ELR (cell line): ENCODE data around the gene BPIFA2.
A peak's percentile ranks its signal among the peaks of the same experiment; 100 is the strongest.
"Not testable (repeated sequence)": the region's sequence is repeated elsewhere in the genome, so short reads cannot be mapped to it uniquely, and the experiment has no call there.

Source experiments
- DNase-seq: peaks from one replicate; pipeline ENCODE4 v3.0.0-alpha.2; 2015; ENCODE audit warnings: low read depth

The BPIFA2 gene

DNA sequence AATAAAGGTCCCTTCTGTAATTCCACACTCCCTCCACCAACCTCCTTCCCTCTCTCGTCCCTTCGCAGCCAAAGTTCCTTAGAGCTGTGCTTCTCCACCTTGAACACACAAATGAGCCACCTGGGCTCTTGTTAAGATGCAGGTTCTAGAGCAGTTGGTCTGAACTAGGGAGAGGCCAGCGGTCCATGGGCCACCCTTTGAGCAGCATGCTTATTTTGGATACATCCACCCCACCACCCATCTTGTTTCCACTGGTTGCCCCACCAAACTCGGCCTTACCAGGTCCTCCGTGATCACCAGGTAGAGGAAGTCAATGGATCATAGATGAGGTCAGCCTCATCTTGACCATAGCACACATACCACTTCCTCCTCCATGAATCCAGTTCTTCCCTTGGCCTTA lies 7.3 kb upstream of the BPIFA2 start:
- no peak for DNase-seq

DNA sequence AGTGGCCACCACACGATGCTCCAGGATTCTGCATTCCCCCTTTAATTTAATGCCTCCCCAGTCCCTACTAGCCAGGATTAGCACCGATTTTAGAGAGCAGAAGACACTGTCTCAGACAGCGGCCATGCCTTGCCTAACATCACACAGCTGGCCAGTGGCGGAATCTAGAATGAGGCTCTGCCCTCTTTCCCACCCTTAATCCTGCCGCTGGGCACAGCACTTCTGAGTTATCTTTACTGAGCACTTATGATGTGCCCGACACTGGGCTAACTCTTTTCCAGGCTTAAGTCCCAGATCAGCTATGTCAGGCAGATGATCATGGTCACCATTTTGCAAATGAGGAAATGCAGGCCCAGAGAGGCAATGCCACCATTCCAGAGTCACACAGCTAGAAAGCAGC lies 5.6 kb upstream of the BPIFA2 start:
- DNase-seq, result no peak

DNA sequence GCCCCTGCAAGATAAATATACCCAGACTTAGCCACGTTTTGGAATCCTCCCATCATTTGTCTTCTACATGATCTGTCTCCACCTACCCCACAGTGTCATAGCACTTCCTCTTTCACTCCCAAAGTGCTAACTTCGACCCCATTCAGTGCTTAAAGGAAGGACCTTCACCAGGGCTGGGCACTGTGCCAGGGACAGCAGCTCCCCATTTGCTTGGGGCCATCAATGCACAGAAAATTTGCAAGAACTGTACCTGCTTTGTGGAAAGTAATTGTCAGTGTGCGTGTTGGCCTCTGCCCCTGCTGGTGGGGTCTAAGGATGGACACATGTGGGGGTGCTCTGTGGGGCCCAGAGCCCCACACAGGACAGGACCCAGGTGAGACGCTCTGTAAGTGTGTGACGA lies 5.2 kb upstream of the BPIFA2 start:
- no peak for DNase-seq

DNA sequence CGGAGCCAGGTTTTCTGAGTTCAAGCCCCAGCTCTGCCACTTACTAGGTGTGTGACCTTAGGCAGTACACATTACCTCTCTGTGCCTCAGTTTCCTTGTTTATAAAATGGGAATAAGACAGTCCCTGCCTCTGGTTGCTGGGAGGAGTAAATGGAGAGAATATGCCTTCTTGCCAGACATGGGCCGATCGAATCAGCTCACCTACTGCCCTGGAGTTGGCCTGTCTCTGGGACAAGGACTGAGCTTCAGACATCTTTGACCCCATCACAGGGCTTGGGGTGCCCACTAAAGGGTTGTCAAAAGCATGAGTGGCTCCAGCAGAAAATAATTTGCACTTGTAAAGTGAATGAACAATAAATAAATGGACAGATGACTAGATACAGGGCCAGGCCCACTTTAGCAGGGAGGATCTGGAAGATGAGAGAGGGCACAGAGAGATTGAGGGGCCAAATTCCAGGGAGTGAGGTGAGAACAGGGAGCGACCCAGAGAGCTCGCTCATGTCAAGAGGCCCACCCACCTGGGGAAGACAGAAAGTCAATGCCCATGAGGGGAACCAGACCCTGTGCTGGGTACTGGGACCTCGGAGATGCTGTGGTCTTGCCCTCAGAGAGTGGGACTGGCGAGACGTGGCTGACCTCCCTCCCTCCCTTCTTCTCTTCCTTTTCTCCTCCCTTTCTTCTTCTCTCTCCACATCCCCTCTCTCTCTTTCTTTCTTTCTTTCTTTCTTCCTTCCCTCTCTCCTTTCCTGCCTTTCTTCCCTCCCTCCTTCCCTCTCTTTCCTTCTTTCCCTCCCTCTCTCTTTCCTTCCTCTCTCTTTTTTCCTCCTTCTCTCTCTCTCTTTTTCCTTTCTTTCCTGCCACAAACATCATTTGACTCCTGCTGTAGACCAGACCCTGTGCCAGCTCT lies 3.9 kb upstream of the BPIFA2 start:
- no peak for DNase-seq

DNA sequence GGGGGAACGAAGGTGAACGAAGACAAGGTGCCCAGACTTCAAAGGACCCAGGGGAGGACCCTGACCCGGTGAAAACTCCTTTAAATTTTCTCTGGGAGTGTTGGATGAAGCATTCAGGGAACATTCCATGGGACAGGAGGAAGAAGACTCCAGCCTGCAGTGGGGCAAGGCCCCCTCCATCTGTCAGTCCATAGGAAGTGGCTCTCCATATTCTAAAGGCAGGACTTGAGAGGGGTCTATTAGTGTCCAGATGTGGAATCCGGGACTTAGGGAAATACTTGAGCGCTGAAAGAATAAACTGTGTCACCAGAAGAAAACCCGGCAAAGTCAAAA lies 3.2 kb upstream of the BPIFA2 start:
- DNase-seq, result no peak

DNA sequence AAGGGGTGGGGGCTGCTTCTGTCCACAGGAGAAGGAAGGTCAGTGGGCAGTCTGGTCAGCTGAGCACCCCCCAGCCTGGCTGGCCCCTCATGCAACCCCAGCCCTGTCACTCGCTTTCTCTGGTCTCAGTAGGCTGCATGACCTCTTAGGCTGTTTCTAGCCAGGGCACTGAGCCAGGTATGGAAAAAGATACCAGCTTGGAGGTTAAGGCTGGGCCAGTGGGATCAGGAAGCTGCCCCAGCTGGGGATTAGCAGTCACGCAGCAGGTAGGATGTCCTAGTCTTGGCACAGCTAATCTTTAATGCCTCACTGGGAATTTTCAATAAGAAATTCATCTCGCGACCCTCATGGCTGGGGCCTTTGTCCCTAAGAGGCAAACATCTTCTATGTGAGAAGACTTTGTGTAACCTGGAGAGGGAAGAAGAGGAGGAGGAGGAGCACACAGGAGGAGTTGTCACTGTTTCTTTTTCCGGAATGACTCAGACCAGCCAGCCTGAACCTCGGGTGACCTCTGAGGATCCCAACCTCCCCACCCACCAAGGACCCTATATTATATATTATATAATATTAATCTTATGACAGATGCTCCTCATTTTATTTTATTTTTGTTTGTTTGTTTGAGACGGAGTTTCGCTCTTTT lies 2.4 kb upstream of the BPIFA2 start:
- DNase-seq, result no peak

DNA sequence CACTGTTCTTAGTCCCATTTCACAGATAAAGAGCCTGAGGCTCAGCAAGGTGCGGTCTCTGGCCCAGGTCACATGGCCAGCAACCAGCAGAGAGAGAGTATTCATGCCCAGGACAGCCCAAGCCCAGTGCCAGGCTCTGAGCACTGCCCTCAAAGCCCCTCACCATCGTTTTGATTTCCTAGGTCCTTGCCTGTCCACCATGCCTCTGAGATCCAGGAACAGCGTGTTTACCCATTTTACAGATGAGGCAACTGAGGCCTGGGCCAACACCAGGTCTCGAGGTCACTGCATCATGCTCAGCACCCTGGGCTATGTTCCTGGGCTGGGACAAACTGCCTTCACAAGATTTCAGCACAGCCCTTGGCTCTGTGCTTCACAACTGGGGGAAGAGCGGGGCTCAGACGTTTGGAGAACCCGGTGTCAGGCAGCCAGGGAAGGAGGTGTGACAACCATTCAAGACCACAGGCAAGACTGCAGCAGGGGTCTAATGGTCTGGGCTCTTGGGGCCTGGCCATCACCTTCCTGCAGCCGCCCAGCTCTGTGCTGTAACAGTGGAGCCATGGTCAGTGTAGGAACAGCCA lies 1.3 kb upstream of the BPIFA2 start:
- no peak for DNase-seq

DNA sequence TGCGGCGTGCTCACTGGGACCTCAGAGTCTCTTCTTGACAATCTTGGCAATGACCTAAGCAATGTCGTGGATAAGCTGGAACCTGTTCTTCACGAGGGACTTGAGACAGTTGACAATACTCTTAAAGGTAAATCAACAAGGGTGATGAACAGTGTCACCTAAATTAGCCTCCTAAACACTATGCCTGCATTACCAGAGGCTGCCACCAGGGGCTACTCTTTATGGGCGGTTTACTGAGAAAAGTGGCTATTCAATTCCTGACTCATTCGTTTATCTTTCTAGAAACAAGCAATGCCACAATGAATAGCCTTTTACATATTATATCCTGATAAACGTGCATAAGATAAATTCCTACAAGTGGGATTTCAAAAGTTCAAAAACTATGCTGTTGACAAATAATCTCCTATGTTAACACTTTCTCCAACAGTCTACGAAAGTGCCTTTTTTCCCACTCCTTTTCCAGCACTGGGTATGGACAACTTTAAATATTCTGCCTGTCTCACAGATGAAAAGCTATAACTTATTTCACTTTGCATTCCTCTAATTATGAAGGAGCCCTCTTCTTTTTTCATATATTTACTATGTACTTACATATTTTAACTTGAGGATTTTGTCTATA lies 1.3 kb downstream of the BPIFA2 start:
- peak; percentile 37 for DNase-seq

DNA sequence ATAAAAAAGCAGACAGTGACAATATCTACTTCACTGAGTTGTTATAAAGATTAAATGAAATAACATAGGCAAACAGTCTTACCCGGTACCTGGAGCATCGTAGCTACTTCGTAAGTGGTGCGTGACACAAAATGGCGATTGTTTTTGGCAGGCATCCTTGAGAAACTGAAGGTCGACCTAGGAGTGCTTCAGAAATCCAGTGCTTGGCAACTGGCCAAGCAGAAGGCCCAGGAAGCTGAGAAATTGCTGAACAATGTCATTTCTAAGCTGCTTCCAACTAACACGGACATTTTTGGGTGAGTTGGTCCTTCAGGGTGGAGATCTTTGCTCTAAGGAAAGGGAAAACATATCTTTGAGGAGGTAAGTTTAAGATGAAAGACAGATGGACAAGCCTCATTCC lies 4.8 kb downstream of the BPIFA2 start:
- DNase-seq, result no peak

DNA sequence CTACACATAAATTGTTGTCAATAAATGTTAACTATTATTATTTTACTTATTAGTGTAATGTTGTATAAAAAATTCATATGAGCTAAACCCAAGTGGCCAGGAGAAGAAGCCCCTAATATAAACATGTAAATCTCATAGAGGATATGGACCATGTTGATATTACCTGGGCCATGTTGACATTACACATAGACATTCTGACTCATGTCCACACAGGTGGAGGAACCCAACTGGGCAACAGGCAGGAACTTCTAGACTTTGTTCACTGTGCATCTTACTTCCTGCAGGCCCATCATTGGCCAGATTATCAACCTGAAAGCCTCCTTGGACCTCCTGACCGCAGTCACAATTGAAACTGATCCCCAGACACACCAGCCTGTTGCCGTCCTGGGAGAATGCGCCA lies 7.2 kb downstream of the BPIFA2 start:
- DNase-seq, result no peak

DNA sequence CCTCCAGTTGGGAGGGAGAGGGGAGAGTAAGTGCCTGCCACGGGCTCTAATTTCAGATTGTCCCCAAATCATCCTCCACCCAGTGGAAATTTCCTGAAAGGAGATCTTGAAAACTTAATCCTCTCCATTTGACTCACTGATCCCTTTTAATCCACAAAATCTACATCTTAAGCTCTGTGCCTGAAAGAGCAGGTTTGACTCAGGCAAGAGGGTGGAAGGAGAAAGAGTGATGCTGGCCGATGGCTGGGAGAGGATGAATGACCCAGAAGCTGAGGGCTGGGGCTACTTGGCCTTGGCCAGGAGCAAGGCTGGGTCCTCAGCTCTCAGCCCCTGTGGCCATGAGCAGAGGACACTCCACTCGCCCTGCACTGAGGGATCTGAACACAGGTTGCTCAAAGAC lies 8.1 kb downstream of the BPIFA2 start:
- DNase-seq, result no peak

DNA sequence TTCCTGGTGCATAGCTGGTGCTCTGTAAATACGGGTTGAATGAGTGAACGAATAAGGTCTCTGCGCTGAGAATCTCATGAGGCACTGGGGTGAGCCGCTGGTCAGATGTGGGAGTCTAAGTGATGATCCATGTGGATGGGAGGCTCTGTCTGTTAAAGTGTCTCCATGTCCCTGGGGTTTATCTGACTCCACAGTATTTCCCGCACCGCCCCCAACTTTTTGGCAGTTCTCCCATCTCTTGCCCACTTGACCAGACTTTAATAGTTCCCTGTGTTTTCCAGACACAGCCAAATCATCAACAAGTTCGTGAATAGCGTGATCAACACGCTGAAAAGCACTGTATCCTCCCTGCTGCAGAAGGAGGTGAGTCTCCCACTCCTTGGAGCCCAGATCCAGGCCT lies 9.9 kb downstream of the BPIFA2 start:
- DNase-seq, result no peak

DNA sequence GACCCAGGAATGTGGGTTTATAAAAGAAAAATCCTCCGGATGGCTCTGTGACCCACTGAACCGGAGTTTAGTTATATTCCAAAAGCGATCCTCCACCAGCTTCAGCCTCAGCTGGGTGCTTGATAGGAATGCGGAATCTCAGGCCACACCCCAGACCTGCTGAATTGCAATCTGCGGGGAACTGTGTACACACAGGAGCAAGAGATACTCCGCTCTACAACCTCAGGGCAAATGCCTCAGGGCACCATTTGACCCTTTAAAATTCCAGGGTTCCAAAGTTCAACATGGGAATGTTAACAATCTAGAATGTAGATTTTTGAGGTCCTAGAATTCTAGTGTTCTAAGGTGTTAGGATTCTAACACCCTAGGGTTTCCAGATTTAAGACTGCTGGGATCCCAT lies 10.8 kb downstream of the BPIFA2 start:
- no peak for DNase-seq

DNA sequence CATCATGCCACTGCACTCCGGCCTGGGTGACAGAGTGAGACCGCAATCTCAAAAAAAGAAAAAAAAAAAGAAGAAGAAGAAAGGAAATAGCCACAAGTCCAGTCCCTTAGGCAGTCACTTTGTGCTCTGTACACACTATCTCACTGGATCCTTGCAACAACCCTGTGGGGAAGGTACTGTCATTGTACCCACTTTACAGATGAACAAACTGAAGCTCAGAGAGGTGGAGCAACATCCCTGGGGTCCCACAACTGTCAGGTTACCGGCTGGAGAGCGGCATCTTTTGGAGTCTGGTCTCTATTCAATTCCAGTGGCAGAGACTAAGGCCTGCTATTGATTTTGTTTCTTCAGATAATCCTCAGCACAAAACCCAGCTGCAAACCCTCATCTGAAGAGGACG lies 12.2 kb downstream of the BPIFA2 start:
- DNase-seq, result no peak

DNA sequence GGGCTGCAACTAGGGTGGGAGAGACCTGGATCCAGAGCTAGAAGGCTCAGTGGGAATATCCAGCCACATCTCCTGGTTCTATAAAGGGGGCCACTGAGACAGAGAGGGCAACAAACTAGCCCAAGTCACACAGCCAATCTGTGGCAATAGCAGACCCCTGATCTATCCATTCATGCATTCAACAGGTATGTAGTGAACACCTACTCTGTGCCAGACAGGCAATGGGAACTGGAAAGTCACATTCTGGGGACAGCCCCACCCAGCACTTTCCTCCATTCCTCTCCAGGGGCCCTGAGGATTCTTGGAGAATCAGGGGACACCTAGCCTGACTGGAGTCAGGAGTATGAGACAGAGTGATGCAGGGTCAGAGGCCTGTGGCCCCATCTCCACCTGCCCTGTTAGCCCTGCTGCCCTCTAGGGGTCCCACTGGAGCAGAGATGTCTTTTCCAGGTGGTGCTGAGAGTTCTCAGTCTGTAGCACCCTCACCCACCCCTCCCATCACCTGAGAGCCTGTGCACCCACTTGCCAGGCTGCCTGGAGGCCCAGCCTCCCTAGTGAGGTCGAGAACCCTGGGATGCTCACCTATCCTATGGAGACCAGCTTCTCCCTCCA lies 13.6 kb downstream of the BPIFA2 start:
- DNase-seq, result no peak

DNA sequence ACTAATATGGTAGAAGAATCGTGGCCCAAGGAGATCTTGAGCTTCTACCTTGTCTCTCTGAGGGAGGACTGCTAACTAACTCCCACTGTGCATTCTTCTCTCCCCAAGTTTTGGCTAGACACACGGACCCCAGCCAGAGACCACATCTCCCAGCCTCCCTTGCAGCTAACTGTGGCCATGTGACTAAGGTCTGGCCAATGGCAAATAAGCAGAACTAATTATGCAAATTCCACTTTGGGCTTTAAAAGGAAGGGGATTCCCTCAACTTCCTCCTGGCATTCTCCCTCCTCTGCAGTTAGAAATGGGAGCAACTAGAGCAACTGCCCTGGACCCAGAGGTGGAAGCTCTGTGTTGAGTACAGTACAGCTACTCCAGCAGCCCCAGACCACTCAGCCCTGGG lies 15.4 kb downstream of the BPIFA2 start:
- DNase-seq, result no peak

DNA sequence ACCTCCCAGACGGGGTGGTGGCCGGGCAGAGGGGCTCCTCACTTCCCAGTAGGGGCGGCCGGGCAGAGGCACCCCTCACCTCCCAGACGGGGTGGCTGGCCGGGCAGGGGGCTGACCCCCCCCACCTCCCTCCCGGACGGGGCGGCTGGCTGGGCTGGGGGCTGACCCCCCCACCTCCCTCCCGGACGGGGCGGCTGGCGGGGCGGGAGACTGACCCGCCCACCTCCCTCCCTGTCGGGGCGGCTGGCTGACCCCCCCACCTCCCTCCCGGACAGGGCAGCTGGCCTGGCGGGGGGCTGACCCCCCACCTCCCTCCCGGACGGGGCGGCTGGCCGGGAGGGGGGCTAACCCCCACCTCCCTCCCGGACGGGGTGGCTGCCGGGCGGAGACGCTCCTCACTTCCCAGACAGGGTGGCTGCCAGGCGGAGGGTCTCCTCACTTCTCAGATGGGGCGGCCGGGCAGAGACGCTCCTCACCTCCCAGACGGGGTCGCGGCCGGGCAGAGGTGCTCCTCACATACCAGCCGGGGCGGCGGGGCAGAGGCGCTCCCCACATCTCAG lies 17.2 kb downstream of the BPIFA2 start:
- DNase-seq, result not testable (repeated sequence)

DNA sequence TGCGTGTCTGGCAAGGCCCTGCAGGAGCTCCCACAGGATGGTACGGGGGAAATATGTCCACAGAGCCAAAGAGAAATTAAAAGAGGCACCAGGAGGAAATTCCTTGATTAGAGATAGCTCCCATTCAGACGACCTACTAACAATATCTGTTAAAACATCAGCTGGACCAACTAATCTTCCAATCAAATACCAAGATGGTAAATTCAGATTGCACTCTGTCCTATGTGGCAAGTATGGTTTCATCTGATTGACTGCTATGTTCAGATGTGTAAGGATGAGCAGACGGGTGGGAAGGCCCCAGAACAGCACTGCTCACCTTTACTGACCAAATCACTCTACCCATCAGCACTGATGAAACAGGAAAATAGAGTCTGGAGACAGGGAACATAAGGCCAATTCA lies 19.5 kb downstream of the BPIFA2 start:
- DNase-seq, result no peak

DNA sequence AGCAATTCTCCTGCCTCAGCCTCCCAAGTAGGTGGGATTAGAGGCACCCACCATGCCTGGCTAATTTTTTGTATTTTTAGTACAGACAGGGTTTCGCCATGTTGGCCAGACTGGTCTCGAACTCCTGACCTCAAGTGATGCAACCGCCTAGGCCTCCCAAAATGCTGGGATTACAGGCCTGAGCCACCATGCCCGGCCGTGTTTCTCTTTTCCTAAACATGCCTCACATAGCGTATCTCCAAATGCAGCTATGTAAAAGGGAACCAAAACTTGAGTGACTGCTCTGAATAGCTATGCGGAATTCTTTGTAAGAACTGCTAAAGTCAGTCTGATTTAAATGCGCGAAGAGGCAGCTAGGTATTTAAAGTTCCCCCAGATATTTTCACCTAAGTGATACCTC lies 20.5 kb downstream of the BPIFA2 start:
- no peak for DNase-seq

DNA sequence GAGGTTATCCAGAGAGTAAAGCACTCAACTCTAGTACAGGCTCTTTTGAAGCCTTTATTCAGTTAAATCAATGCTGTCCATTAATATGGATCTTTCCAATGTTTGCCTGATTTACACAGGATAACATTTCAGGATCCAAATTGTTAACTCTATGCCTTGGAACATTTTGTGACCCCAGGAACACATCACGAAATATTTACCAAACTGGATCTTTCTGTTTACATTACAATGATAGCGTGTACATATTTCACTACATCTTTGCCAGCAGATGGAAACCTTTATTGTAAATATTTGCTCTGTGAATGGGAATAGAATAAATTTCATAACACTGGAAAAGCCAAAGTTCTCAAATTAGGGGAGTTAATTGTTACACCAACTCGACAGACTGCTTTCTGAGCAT lies 23.5 kb downstream of the BPIFA2 start:
- DNase-seq, result no peak

DNA sequence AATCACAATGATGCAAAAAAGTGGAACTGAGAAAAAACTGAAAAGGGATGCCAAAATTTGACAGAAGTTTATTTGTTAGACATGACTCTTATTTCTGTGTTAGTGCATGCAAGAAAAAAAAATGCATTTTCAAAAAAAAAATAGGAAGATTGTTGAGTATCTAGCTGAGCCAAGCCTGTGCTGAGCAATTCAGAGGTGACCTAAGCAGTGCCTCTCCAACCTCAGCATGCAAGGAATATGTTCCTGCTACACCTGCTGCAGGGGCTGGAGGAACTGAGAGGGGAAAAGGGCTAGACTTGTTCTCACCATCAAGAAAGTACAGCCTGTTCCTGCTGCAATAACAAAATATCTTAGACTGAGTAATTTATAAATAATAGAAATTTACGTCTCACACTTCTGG lies 24.0 kb downstream of the BPIFA2 start:
- DNase-seq, result no peak

DNA sequence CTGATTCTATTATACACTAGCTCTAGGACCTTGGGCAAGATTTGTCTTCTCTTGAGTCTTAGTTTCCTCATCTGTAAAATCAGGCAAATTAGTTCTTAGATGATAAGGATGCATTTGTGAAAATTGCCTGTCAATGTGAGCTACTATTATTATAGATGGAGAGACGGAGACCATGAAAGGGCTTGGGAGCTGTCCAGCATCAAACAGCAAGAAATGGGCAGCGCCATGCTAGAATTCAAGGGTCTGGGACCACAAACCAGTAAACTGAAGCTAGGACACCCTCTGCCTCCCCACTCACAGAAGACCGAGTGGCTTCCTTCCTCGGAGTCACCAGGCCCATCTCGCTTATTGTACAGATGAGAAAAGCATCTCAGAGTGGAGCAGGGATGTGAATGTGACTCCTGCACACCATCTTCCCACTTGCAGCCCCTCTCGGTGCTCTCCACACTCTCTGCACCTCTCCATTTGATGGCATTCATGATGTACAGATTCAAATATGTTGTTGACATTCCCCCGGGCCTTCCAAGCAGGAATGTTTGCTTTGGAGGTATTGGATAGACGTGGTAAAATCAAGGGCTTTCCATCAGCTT lies 25.0 kb downstream of the BPIFA2 start:
- DNase-seq, result no peak
